ENCODE results near the gene ZNF335.

Gene ZNF335

GRCh38 chr20:45951925-45952834, 19.8 kb downstream of the ZNF335 start:
- DNase-seq (ENCODE audit: low read depth): no peak

GRCh38 chr20:45950330-45950646, 21.7 kb downstream of the ZNF335 start:
- DNase-seq (ENCODE audit: low read depth): no peak

- no peak for DNase-seq (ENCODE audit: low read depth)
Observed at GRCh38 chr20:45949542-45950329, 22.3 kb downstream of the ZNF335 start.

- no peak for DNase-seq (ENCODE audit: low read depth)
Observed at GRCh38 chr20:45948742-45949541, 23.1 kb downstream of the ZNF335 start.

- no peak for DNase-seq (ENCODE audit: low read depth)
Observed at GRCh38 chr20:45948261-45948733, 23.7 kb downstream of the ZNF335 start.

DNA sequence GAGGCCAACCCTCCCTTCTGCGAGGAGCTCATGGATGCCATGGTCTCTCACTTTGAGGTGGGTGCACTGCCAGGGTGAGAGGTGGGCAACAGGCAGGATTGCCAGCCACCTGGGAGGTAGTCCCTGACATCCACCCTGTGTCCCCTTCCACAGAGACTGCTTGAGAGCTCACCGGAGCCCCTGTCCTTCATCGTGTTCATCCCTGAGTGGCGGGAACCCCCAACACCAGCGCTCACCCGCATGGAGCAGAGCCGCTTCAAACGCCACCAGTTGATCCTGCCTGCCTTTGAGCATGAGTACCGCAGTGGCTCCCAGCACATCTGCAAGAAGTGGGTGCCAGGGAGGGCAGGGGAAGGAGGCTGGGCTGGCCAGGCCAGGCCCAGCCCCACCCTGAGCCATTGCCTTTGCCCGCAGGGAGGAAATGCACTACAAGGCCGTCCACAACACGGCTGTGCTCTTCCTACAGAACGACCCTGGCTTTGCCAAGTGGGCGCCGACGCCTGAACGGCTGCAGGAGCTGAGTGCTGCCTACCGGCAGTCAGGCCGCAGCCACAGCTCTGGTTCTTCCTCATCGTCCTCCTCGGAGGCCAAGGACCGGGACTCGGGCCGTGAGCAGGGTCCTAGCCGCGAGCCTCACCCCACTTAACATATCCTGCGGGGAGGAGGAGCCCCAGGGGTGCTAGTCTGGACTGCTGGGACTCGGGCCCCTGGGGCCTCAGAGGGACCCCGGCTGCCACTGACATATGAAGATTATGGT, 24.7 kb downstream of the ZNF335 start:
- no peak for DNase-seq (ENCODE audit: low read depth)

GRCh38 chr20:45946149-45946970, 25.6 kb downstream of the ZNF335 start:
- DNase-seq (ENCODE audit: low read depth): peak; percentile 24

- no peak for DNase-seq (ENCODE audit: low read depth)
Observed at GRCh38 chr20:45945678-45946148, 26.3 kb downstream of the ZNF335 start.

DNA sequence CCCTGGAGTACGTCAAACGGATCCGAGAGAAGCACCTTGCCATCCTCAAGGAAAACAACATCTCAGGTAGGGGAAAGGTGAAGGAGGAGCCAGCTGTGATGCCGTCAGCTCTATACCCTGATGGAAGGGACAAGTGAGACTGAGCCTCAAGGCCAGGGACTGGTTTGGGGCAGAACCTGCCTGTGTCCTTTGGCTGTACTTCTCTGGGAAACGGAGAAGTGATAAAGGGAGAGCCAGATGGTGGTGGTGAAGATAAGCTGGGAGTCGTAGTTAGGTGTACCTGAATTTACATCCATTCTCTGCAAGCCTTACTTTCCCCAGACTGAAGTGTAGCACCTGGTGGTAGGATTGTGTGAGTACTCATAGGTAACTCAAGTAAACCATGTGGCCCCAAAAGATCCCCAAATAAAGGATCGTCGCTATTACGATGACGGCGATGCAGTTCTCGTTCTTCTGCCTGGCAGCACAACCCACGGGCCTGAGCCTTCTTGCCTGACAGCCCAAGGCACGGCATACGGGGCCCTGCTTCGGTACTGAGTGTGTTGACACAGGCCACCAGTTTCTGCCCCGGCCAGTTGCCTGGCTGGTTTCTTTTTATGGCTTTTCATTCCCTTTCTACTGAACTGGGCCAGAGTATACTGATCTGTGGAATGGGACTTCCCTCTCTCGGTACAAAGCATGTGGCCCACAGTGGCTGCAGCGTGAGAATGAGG, 26.9 kb downstream of the ZNF335 start:
- DNase-seq (ENCODE audit: low read depth): no peak

- DNase-seq (ENCODE audit: low read depth): no peak
Observed at GRCh38 chr20:45944151-45944964, 27.6 kb downstream of the ZNF335 start.

DNA sequence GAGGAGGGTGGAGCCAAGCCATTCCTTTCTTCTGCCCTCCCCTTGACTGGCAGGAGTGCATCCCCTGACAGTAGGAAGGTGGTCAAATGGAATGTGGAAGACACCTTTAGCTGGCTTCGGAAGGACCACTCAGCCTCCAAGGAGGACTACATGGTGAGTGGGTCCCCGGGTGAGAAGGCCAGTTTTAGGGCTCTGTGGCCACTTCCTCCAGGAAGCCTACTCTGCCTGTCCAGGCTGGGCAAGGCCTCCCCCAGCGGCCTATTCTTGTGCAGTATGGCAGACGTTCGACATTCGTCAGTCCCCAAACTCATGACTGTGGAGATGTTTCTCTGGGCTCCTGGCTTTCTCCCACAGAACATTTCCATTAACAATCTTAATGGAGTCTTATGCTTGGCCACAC, 28.4 kb downstream of the ZNF335 start:
- no peak for DNase-seq (ENCODE audit: low read depth)

GRCh38 chr20:45940469-45940868, 31.5 kb downstream of the ZNF335 start:
- no peak for DNase-seq (ENCODE audit: low read depth)

DNA sequence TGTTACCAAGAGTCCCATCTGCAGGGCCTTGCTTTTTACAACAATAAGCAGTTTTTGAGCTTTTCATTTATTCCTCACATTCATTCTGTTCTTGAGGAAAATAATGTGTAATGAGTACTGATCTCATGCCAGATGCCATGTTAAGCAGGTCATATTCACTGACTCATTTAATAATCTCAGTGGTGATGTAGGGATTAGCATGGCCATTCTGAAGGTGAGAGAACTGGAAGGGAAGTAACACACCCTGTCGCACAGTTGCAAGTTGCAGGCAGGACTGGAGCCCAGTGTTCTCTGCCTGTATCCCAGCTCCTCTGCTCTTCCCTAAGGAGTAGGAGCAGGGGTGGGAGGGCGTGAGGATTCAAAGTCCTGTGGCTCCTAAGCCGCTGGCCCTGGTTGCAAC, 31.9 kb downstream of the ZNF335 start:
- DNase-seq (ENCODE audit: low read depth): no peak

- DNase-seq (ENCODE audit: low read depth): no peak
Observed at GRCh38 chr20:45938727-45939438, 33.1 kb downstream of the ZNF335 start.

- DNase-seq (ENCODE audit: low read depth): no peak
Observed at GRCh38 chr20:45937765-45938164, 34.2 kb downstream of the ZNF335 start.

DNA sequence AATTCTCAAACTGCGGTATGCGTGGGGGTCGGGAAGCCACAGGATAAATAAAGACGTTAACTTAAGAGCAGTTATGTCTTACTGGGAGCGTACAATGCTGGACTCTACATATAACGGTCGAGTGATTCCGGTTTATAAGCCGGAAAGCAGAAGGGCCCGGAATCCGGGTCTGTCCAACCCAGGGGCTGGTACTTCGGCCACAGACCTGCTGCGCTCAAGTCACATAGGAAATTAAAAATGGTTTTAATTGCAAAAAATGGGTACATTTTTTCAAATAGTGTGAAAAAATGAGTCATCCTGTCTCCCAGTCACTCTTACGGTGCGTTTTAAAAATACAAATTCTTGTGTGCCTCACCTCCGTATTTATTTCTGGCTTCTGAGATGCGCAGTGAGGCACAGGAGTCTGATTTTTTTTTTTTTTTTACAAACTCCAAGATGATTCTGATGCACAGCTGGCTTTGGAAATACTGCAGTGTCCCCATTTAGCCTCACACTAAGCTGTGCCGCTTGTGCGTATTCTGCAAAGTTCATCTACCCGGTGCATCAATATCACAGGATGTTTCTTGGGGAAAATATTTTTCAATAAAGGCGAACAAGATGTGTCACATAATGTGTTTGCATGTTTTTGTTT, 36.5 kb downstream of the ZNF335 start:
- DNase-seq (ENCODE audit: low read depth): no peak

GRCh38 chr20:45934586-45935415, 37.2 kb downstream of the ZNF335 start, which contains the start of gene PCIF1:
Gene PCIF1, plus strand, starts transcription at chr20:45934683. Its CDS starts 4,317 bp downstream, at chr20:45939000.
- DNase-seq (ENCODE audit: low read depth): peak; percentile 98

Data from activated T-cell treated with anti-CD3 and anti-CD28 coated beads for 48 hours (primary cell).